HL-60/S4 treated with retinoic acid at 250 ng/mL for 4 days and 3 days (cell line): ENCODE measurements around the gene EFR3B.

ENCODE experiments used
- in situ Hi-C: fragments of 300-500 bp; cut with MboI; formaldehyde crosslinking; loops from 2 replicates; pipeline ENCODE4 v1.7.0; 2022; ENCODE audit warnings: low sequenced_read_pairs

Gene EFR3B

GRCh38 chr2:25176541-25177181, 134.8 kb downstream of the EFR3B start:
- in situ Hi-C loops: no loop called here

- in situ Hi-C loops: no loop called here
Measured at GRCh38 chr2:25177211-25177611, 135.3 kb downstream of the EFR3B start.

- in situ Hi-C loops: no loop called here
Measured at GRCh38 chr2:25178976-25179375, 137.1 kb downstream of the EFR3B start.

GRCh38 chr2:25184254-25184653, 142.4 kb downstream of the EFR3B start:
- in situ Hi-C loops: no loop called here

GRCh38 chr2:25187729-25188350, 146.0 kb downstream of the EFR3B start:
- in situ Hi-C loops: no loop called here

GRCh38 chr2:25188405-25188804, 146.5 kb downstream of the EFR3B start:
- in situ Hi-C loops: no loop called here

- in situ Hi-C loops: no loop called here
Measured at GRCh38 chr2:25190536-25190935, 148.7 kb downstream of the EFR3B start.

- in situ Hi-C loops: no loop called here
Measured at GRCh38 chr2:25194576-25195122, 152.8 kb downstream of the EFR3B start.

GRCh38 chr2:25197336-25198208, 155.7 kb downstream of the EFR3B start:
- in situ Hi-C loops: no loop called here

- in situ Hi-C loops: no loop called here
Measured at GRCh38 chr2:25198209-25198525, 156.3 kb downstream of the EFR3B start.

- in situ Hi-C loops: no loop called here
Measured at GRCh38 chr2:25198576-25198975, 156.7 kb downstream of the EFR3B start.

- in situ Hi-C loops: no loop called here
Measured at GRCh38 chr2:25201265-25201664, 159.4 kb downstream of the EFR3B start.

- in situ Hi-C loops: no loop called here
Measured at GRCh38 chr2:25201794-25202193, 159.9 kb downstream of the EFR3B start.

- in situ Hi-C loops: no loop called here
Measured at GRCh38 chr2:25202275-25202674, 160.4 kb downstream of the EFR3B start.

GRCh38 chr2:25204190-25204838, 162.4 kb downstream of the EFR3B start:
- in situ Hi-C loops: no loop called here

- in situ Hi-C loops: no loop called here
Measured at GRCh38 chr2:25207078-25207545, 165.2 kb downstream of the EFR3B start.
